Stimulated activated CD4-positive, alpha-beta T cell treated with anti-CD3 and anti-CD28 coated beads, Interleukin-2, amount 100 ng/mL, for 48 hours (primary cell): Measurements from ENCODE around the gene ALDH1L1.
A peak's percentile ranks its signal among the peaks of the same experiment; 100 is the strongest.

Experiments
- DNase-seq, 2 donors: peaks; one replicate each; pipeline ENCODE4 v3.0.0-alpha.2; 2020

The ALDH1L1 gene

DNA sequence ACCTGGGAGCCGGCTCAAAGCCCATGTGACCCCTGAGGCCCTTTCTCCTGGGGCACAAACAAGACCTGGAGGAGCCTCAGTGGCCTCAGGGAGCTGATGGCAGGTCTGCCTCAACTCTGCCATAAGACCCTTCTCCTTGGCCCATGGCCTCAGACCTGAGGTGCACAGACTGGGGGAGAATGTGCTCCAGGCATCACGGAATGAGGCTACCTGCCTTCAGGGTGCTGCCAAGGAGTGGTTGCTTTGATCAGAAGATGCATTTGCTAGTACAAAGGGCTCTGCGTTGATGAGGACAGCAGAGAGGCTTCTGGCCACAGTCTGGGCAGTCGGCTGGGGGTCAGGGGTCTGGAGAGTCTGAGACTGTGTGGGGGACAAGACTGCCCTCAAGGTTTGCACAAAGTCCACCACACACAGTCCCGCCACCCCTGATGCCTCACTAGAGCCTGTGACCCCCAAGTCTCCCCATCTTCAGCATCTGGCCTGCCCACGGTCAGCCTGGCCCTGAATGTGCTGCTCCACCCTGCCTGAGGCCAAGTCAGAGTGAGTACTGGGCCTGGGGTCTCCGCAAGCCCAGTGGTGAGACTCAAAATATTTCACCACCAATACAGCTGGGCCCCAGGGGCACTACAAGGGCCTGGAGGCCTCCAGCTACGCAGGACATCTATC is 26.6 kb downstream of the ALDH1L1 start:
- DNase-seq, result no peak

DNA sequence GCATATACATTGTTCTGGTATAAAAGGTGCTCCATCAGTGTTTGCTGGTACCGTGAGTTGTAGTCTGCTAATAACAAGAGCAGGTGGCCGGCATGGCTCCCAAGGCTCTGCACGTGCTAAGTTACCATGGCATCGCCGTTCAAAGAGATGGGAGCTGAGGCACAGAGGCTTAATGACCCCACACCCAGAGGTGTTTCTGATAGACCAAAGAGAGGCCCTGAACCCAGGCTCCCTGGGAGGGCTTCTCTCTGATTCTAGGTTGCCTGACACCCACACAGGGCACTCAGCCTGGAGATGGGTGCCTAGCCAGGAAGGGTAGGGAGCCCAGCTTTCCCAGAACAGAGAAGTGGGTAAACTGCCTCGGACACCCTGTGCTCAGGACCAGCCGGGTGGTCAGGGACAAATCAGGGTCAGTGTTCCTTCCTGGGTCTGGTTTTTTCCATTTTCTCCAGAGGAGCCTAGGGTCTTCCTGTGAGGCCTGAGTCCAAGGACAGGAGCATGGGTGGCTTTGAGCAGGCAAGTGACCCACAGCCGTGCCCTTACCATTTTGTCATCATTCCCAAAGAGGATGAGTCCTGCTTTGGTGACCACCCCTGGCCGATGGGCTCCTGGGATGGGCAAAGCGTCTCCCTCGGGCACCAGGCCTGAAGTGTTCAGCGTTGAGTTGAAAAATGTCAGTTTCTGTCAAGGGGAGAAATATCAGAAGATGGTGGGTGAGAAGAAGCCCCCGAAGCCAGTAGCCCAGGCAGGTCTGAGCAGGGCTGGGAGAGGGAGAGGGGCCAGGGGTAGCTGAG is 27.3 kb downstream of the ALDH1L1 start:
- no peak for DNase-seq

- no peak for DNase-seq
These were observed 27.9 kb downstream of the ALDH1L1 start for GRCh38 chr3:126152458-126152857.

- no peak for DNase-seq
These were observed 28.7 kb downstream of the ALDH1L1 start for GRCh38 chr3:126151562-126152302.

DNA sequence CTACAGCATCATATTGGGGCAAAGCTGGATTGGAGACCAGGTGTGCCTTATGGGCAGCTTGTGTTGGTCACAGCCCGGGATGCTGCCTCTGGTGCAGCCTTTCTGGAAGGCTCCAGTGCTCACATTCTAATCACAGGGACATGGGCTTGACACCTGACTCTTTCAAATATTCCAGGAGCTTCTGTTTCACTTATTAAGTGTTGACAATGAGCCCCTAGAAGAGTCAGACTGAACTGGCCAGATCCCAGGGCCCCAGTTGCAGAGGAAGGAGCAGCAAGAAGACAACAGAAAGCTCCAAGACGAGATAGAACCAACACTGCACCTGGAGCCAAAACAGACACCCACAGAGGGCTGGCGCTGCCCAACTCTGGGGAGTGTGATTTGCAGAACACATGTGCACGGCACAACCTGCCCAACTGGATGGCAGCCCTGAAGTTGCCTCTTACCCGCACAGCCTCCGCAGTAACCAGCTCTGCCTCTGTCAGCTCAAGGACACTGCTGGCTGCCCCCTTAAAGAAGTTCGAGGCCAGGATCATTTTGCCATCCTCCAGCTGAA is 30.3 kb downstream of the ALDH1L1 start:
- no peak for DNase-seq

- DNase-seq, result no peak
These were observed 31.0 kb downstream of the ALDH1L1 start for GRCh38 chr3:126149256-126149902.

DNA sequence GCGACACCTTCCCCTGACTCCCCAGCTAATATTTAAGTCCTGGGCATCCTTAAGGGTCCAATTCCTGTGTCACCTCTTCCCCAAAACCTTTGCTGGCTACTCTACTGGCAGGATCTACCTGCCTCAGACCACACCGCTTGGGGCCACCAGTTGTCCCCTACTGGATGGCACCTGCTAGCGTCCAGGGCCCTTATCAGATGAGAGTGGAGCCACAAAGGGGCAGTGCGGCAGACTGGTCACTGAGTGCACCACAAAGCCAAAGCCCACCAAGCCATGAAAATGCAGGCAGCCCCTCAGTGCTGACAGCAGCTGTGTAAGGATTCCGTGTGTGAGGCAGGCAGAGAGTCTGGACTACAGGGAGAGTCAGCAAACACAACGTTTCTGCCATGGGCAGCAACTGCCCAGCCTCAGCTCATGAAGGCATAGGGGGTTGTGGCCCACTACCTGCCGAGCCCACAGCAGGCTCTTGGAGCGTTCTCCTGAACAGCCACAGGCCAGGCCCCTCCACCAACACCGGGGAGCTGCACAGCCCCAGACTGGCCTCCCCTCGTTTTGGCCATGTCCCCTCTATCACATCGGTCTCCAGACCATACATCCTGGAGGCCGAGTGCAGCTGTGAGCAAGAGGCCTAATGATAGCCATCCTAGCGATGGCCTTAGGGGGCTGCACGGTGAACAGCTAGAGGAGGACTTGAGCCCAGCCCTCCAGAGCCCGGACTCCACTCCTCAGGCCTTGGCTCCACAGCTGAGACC is 32.3 kb downstream of the ALDH1L1 start:
- no peak for DNase-seq

- no peak for DNase-seq
These were observed 33.0 kb downstream of the ALDH1L1 start for GRCh38 chr3:126147147-126147931.

DNA sequence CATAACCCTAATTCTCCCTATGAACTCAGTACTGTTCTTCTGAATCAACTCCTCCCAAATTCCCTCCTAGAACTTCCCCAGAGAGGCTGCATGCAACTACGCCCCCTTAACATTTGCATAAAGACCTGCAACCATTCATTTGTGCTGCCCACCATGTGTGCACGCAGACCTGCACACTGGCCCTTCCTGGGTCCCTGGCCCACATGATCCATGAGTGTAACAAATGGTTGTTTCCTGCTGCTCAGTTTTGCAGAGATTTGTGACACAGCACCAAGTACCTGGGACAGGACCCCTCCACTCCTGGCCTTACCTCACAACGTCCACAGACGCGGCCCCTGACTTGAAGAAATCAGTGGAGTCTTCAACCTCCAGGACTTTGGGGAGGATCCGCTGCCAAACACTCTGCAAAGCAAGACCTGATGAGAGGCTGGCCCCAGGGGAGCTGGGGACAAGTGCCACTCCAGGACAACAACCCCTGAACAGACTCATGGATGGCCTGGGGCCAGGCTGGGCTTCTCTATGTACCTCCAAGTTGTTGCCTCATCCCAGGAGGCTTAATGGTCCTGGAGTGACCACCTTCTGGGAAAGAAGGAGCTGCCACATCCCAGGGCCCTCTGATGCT is 33.8 kb downstream of the ALDH1L1 start:
- DNase-seq, result no peak

- no peak for DNase-seq
These were observed 34.4 kb downstream of the ALDH1L1 start for GRCh38 chr3:126146034-126146433.

DNA sequence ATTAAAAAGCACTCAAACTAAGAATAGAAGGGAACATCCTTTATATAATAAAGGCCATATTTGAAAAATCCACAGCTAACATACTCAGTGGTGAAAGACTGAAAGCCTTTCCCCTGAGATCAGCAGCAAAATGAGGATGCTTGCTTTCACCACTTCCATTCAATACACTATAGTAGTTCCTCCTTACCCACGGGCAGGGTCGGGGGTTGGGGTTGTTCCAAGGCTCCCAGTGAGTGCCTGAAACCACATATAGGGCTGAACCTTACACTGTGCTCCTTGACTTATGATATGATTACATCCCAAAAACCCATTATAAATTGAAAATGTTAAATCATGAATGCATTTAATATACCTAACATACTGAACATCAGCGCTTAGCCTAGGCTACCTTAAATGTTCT is 37.7 kb downstream of the ALDH1L1 start:
- DNase-seq, result no peak

- no peak for DNase-seq
These were observed 42.8 kb downstream of the ALDH1L1 start for GRCh38 chr3:126137490-126138130.

GRCh38 chr3:126136428-126137220 is 43.8 kb downstream of the ALDH1L1 start:
- no peak for DNase-seq

- DNase-seq, result no peak
These were observed 44.8 kb downstream of the ALDH1L1 start for GRCh38 chr3:126135406-126136076.

DNA sequence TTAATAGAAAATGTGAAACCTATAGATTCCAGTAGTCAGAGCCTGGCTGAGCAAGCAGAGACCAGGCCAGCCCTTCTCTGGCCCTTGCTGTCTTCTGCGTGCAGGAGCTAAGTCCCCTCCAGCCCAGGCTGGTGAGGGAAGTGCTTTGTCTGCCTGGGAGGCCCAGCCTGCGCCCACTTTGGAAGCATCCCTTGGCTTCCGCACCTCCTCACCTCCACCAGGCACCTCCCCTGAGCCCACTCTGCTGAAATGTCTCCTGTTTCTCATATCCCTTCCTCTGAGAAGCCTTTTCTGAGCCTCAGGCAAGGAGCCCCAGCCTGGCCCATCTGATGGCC is 45.3 kb downstream of the ALDH1L1 start:
- DNase-seq, result no peak

DNA sequence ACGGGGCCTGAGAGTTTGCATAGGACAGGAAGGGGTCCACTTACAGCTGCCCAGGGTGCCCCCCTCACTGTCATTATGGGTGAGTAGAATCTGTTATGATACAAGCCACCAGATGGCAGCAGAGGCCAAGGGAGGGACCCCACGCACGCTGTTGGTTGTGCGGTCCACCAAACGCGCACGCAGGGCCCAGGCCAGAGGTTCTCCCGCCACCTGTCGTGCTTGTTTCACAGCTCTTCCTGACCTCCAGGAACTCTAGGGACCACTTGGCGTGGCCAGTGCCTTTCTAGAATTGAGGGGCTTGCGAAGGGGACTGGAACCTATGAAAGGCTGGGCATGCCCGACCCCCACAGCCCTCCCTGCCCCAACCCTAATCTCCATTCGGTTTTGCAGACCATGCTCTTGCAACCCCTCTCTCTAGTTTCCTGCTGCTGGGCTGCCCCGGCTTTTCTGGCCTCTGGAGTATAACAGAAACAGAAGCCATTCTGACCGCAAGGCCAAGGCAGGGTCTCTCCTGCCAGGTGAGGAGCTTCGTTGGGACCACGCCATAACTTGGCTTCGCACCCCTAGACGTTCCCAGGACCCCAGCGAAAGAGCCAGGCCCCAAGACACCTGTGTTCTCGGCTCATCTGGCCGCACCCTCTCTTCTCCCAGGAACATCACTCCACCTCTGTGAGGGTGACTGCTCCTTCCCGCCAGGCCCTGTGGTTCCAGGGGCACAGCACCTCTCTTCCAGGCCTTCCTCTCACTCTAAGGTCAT is 46.0 kb downstream of the ALDH1L1 start:
- DNase-seq, result peak; percentile 41 to 50

DNA sequence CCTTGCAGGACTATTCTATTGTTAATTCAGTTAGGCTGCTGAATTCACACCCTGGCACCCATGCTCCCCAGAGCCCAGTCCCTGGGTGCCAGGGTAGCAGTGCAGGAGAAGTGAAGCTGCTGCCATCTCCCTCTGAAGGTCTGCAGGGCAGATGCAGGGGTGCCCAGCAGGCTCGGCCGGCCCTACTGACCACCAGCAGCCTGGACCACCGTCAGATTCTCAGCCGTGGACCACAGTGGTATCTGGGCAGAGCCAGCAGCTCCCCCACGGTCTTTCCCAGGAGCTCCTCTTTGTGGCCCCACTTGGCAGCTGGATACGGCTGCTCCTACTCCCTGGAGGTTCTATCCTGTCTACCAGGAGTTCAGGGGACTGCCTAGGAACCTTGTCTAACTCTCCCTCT is 46.8 kb downstream of the ALDH1L1 start:
- no peak for DNase-seq
